NAMALWA (cell line): Measurements from ENCODE around the gene EFCAB5.
"Not testable (repeated sequence)": the region's sequence is repeated elsewhere in the genome, so short reads cannot be mapped to it uniquely, and the experiment has no call there.

Experiments
- DNase-seq: peaks from one replicate; pipeline ENCODE4 v3.0.0-alpha.2; 2015; ENCODE audit warnings: low spot score

The EFCAB5 gene

GRCh38 chr17:30005709-30006320, 64.4 kb downstream of the EFCAB5 start:
- no peak for DNase-seq

GRCh38 chr17:30011934-30012333, 70.5 kb downstream of the EFCAB5 start:
- not testable (repeated sequence) for DNase-seq

- DNase-seq, result peak; percentile 73
Measured at GRCh38 chr17:30021708-30022317, 80.4 kb downstream of the EFCAB5 start.

- DNase-seq, result not testable (repeated sequence)
Measured at GRCh38 chr17:30025325-30025724, 83.9 kb downstream of the EFCAB5 start.

- DNase-seq, result no peak
Measured at GRCh38 chr17:30027676-30028075, 86.2 kb downstream of the EFCAB5 start.

GRCh38 chr17:30031214-30031869, 89.9 kb downstream of the EFCAB5 start:
- no peak for DNase-seq

GRCh38 chr17:30035369-30035768, 93.9 kb downstream of the EFCAB5 start:
- DNase-seq, result no peak

- DNase-seq, result not testable (repeated sequence)
Measured at GRCh38 chr17:30040719-30041518, 99.5 kb downstream of the EFCAB5 start.

- DNase-seq, result no peak
Measured at GRCh38 chr17:30041551-30041950, 100.1 kb downstream of the EFCAB5 start.

GRCh38 chr17:30062372-30062771, 120.9 kb downstream of the EFCAB5 start:
- no peak for DNase-seq

GRCh38 chr17:30064738-30065137, 123.3 kb downstream of the EFCAB5 start:
- no peak for DNase-seq

GRCh38 chr17:30068465-30068864, 127.0 kb downstream of the EFCAB5 start:
- DNase-seq, result no peak

- no peak for DNase-seq
Measured at GRCh38 chr17:30074254-30074653, 132.8 kb downstream of the EFCAB5 start.

GRCh38 chr17:30074730-30075129, 133.3 kb downstream of the EFCAB5 start:
- DNase-seq, result no peak

GRCh38 chr17:30082773-30083172, 141.3 kb downstream of the EFCAB5 start:
- DNase-seq, result no peak

GRCh38 chr17:30084788-30085187, 143.4 kb downstream of the EFCAB5 start:
- no peak for DNase-seq

GRCh38 chr17:30086896-30087295, 145.5 kb downstream of the EFCAB5 start:
- DNase-seq, result no peak

GRCh38 chr17:30087431-30087830, 146.0 kb downstream of the EFCAB5 start:
- DNase-seq, result not testable (repeated sequence)

- DNase-seq, result no peak
Measured at GRCh38 chr17:30091121-30091670, 149.8 kb downstream of the EFCAB5 start.

- no peak for DNase-seq
Measured at GRCh38 chr17:30091771-30092170, 150.3 kb downstream of the EFCAB5 start.

- no peak for DNase-seq
Measured at GRCh38 chr17:30092886-30093285, 151.5 kb downstream of the EFCAB5 start.

GRCh38 chr17:30093463-30094147, 152.2 kb downstream of the EFCAB5 start:
- peak; percentile 85 for DNase-seq
